ENCODE data around the gene CSMD2. TPM values are rescaled to one million over a fixed set of nuclear protein-coding genes. Genes with fewer than 3 reads are reported as not detected.
"Not testable (repeated sequence)": the region's sequence is repeated elsewhere in the genome, so short reads cannot be mapped to it uniquely, and the experiment has no call there.

The CSMD2 gene
- total RNA-seq, 6 donors from 2014 or later, result 0.39 to 1.0 (median 0.52) TPM

DNA sequence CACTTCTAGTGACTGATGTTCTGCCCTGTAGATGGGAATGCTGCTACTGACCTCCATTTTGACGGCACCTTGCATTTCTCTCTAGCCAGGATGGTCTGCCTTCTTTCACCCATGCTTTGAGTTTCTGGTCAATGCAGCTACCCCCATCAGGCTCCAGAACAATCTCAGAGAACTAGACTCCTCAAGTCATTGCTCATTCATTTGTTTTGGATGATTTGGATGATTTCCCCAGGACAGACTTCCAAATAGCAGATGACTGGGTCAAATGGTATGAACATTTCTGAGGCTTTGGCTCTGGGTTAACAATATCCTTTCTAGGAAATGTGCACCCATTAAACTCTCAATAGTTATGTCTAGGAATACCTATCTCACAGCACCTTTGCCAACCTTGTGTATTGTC lies 63.9 kb downstream of the CSMD2 start:
- ATAC-seq (ENCODE audit: low FRiP score in 2 of 2) (no peak), DNase-seq (no peak)
- 90 to 100% methylated on average over 1 of the region's 1 CpG for WGBS, 2 donors
- H3K4me1 ChIP-seq, result no peaks in the 10 kb centered on the region
- TF ChIP-seq, protein P1, sequence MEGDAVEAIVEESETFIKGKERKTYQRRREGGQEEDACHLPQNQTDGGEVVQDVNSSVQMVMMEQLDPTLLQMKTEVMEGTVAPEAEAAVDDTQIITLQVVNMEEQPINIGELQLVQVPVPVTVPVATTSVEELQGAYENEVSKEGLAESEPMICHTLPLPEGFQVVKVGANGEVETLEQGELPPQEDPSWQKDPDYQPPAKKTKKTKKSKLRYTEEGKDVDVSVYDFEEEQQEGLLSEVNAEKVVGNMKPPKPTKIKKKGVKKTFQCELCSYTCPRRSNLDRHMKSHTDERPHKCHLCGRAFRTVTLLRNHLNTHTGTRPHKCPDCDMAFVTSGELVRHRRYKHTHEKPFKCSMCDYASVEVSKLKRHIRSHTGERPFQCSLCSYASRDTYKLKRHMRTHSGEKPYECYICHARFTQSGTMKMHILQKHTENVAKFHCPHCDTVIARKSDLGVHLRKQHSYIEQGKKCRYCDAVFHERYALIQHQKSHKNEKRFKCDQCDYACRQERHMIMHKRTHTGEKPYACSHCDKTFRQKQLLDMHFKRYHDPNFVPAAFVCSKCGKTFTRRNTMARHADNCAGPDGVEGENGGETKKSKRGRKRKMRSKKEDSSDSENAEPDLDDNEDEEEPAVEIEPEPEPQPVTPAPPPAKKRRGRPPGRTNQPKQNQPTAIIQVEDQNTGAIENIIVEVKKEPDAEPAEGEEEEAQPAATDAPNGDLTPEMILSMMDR (IDR thresholded peaks at IDR 0.05), result no peak
- no peak for TF ChIP-seq EP300 (IDR thresholded peaks at IDR 0.05)
- no peak for TF ChIP-seq POLR2A (IDR thresholded peaks at IDR 0.05)
- no peaks in the 10 kb centered on the region for H3K36me3 ChIP-seq
- H3K27me3 ChIP-seq, result no peaks in the 10 kb centered on the region
- H3K27ac ChIP-seq, result no peak overlapping the region
- H3K9me3 ChIP-seq, result no peaks in the 10 kb centered on the region
- H3K4me3 ChIP-seq, result no peak overlapping the region

DNA sequence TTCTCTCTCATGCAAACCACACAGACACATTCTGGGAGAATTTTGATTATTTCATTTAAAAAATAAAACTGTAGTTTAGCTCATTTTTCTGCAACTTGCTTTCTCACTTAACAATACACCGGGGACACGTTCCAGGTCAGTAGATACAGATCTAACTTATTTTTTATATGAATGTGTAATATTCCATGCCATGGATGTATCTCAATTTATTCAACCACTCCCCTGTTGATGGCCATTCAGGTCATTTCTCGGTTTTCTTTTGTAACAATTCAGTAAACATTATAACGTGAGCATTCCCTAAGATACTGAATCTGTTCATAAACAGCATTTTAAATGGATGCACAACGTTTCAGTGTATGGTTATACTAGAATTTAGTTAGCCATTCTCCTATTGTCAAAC lies 64.7 kb downstream of the CSMD2 start:
- no peaks in the 10 kb centered on the region for H3K4me1 ChIP-seq
- DNase-seq (no peak), ATAC-seq (ENCODE audit: low FRiP score in 2 of 2) (no peak)
- H3K36me3 ChIP-seq, result no peaks in the 10 kb centered on the region
- no peaks in the 10 kb centered on the region for H3K27me3 ChIP-seq
- H3K4me3 ChIP-seq, result no peak overlapping the region
- WGBS, 2 donors, result 76 to 81% methylated on average over 5 of the region's 5 CpGs
- no peak for TF ChIP-seq POLR2A (IDR thresholded peaks at IDR 0.05)
- TF ChIP-seq, protein P1 (IDR thresholded peaks at IDR 0.05), result no peak
- TF ChIP-seq EP300 (IDR thresholded peaks at IDR 0.05), result no peak
- TF ChIP-seq POLR2AphosphoS5 (IDR thresholded peaks at IDR 0.05), result no peak
- H3K27ac ChIP-seq, result no peak overlapping the region
- no peaks in the 10 kb centered on the region for H3K9me3 ChIP-seq

DNA sequence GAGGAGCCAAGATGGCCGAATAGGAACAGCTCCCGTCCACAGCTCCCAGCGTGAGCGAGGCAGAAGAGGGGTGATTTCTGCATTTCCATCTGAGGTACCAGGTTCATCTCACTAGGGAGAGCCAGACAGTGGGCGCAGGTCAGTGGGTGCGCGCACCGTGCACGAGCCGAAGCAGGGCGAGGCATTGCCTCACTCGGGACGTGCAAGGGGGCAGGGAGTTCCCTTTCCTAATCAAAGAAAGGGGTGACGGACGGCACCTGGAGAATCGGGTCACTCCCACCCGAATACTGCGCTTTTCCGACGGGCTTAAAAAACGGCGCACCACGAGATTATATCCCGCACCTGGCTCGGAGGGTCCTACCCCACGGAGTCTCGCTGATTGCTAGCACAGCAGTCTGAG lies 72.6 kb downstream of the CSMD2 start:
- H3K27ac ChIP-seq; H3K27me3 ChIP-seq; H3K9me3 ChIP-seq; H3K4me3 ChIP-seq; ATAC-seq (ENCODE audit: low FRiP score in 2 of 2); H3K4me1 ChIP-seq; H3K36me3 ChIP-seq: not testable (repeated sequence)
- 93% methylated on average over 19 of the region's 27 CpGs for WGBS, 2 donors
- DNase-seq, result peak in 1 of 2 donors; percentile 33

DNA sequence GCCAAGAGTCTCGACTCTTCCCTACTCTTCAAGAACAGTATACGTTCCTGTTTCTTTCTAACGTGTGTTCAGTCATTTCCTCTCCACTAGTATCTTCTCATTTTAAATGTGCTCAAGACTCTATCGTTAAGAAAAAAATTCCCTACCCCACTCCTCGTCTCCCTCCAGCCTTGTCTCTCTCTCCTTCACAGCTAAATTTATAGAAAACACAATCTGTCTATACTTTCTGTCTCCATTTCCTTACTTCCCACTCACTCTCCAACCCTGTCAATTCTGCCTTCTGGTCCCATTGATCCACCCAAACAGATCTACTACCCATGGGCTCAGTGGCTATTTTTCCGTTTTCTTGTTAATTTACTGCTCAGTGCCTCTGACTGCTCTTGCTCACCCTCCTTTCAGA lies 75.3 kb downstream of the CSMD2 start:
- TF ChIP-seq, protein P1 (IDR thresholded peaks at IDR 0.05), result no peak
- no peak for TF ChIP-seq POLR2A (IDR thresholded peaks at IDR 0.05)

DNA sequence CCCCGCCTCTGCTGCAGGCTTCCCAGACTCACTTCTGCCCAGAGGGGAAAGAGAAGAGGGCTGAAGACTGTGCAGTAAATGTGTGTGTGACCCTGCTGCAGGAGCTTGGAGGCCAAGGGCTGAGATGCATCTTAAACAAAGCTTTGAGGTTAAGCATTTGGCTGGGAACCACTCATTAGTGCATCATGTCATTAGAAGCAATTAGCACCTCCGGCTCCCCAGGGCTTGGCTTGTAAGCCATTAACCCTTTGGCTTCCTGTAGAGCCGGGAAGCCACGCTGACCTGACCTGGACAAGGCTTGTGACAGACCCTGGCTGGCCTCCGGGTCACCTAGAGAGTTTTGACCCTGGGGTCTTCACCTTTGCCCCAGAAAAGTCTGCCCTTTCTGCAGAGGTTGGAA lies 77.0 kb downstream of the CSMD2 start:
- DNase-seq, result no peak
- ATAC-seq (ENCODE audit: low FRiP score in 2 of 2), result no peak
- no peaks in the 10 kb centered on the region for H3K9me3 ChIP-seq
- H3K4me3 ChIP-seq, result no peak overlapping the region
- H3K36me3 ChIP-seq, result no peaks in the 10 kb centered on the region
- TF ChIP-seq EP300 (IDR thresholded peaks at IDR 0.05) (no peak), POLR2A (IDR thresholded peaks at IDR 0.05) (no peak), POLR2AphosphoS5 (IDR thresholded peaks at IDR 0.05) (no peak)
- TF ChIP-seq, protein P1 (IDR thresholded peaks at IDR 0.05), result no peak
- no peaks in the 10 kb centered on the region for H3K4me1 ChIP-seq
- H3K27me3 ChIP-seq, result no peaks in the 10 kb centered on the region
- 26 to 30% methylated on average over 3 to 5 of the region's 5 CpGs for WGBS, 2 donors
- no peak overlapping the region for H3K27ac ChIP-seq

More for the DNA sequence above, 75.3 kb downstream of the CSMD2 start:
- Histone ChIP-seq H3K36me3 (no peaks in the 10 kb centered on the region), H3K4me1 (no peaks in the 10 kb centered on the region), H3K27ac (no peak overlapping the region), H3K4me3 (no peak overlapping the region), H3K9me3 (no peaks in the 10 kb centered on the region), H3K27me3 (no peaks in the 10 kb centered on the region)
- ATAC-seq (ENCODE audit: low FRiP score in 2 of 2) (no peak), DNase-seq (no peak)
- 68 to 72% methylated on average over 6 of the region's 6 CpGs for WGBS, 2 donors

All from upper lobe of left lung (tissue), 6 donors.